A549 treated with DMSO at 1 μM for 4 hours (cell line): ENCODE data around the gene ZNF780A. TPM values are rescaled to one million over a fixed set of nuclear protein-coding genes. Genes with fewer than 3 reads are reported as not detected.

ENCODE experiments used
- total RNA-seq: library from RNA; stranded (reverse); fragments of 200-300 nt; extraction: Qiagen RNA extraction; gene quantifications from 5 replicates; pipeline ENCODE4 v1.2.3, GENCODE V29; 2022; ENCODE audit warnings: low read depth

The ZNF780A gene
- 25.3 to 31.5 TPM (median 30.3 TPM) in 5 replicates for total RNA-seq

DNA sequence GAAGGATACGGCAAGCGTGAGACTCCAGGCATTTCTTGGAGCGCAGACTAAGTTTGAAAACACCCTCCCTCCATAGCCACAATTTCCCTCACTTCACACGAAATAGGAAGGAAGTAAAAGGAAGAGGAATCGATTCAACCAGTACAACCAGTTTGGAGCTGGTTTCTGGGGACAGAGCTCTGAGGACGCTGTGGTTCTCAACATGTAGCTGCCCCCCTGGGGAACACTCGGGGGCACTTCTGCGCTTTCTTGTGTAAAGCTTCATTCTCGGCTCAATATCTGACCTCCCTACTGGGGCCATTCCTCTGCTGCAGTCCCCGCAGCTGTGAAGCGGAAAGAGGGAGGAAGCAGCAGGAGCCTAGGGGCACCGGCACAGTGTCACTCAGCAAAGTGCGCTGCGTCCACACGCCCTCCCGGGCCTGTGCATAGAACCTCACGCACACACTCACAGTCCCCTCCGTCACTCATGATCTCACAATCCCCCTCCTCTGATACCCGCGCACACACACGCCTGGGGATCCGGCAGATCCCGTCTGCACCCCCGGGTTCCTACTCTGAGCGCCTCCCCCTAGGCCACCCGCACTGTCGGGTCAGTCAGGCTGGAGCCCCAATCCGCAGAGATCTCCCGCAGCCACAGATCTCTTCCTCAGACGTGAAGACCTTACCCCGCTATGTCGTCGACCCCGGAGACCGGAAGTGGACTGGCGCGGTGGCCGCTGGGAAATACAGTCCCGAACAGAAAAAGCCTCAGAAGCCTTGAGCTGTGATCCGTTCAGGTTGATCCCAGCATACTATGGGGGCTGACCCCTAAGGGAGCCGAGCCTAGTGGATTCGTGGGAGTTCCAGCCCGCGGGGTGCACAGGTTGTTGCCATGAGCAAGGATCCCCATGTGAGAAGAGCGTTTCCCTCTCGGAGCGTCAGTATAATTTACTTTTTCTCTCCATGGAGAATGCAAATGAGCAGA, at the start of gene ZNF780A:
TSS of gene ZNF780A (minus strand) at position 703 of the 964 bp plus-strand sequence. CDS start 6,190 bp downstream, outside the sequence.

GRCh38 chr19:40055832-40056504, 34.8 kb downstream of the ZNF780A start, which contains the start of gene ZNF780B:
ZNF780B (minus strand) TSS chr19:40056231; CDS start chr19:40050332, 5,899 bp downstream.

Other genes starting within 250 kb of the ZNF780A start
- 689 to 764 TPM (median 720 TPM) in 5 replicates for gene FBL, start 244.6 kb downstream of the ZNF780A start, total RNA-seq
- gene FCGBP, start 156.3 kb downstream of the ZNF780A start, total RNA-seq, result 0.68 to 1.3 TPM (median 1.1 TPM) in 5 replicates
- gene PSMC4, start 119.8 kb downstream of the ZNF780A start, total RNA-seq, result 268 to 302 TPM (median 285 TPM) in 5 replicates
- 2.0 to 2.3 TPM (median 2.1 TPM) in 5 replicates for gene ZNF546, start 93.9 kb downstream of the ZNF780A start, total RNA-seq
- gene ZNF780B, start 34.7 kb downstream of the ZNF780A start, total RNA-seq, result 4.5 to 7.9 TPM (median 6.9 TPM) in 5 replicates
- 11.2 to 19.1 TPM (median 17.9 TPM) in 5 replicates for gene MAP3K10, start 100.5 kb upstream of the ZNF780A start, total RNA-seq
- gene TTC9B, start 127.4 kb upstream of the ZNF780A start, total RNA-seq, result 0.26 to 0.61 TPM (median 0.51 TPM) in 5 replicates
- gene CCNP, start 135.7 kb upstream of the ZNF780A start, total RNA-seq, result 0.22 to 0.39 TPM (median 0.30 TPM) in 5 replicates
- 136 to 202 TPM (median 190 TPM) in 5 replicates for gene AKT2, start 194.4 kb upstream of the ZNF780A start, total RNA-seq